Ovary (tissue), 9 donors: ENCODE measurements around the gene MAOA. TPM values are rescaled to one million over a fixed set of nuclear protein-coding genes. Genes with fewer than 3 reads are reported as not detected.

ENCODE experiments used
- DNase-seq, 5 donors: peaks; one replicate each; pipeline ENCODE4 v3.0.0-alpha.2; 2019 to 2020
- H3K27ac ChIP-seq, 2 donors: fragments of 200-600 bp; one replicate each; pipeline versions ENCODE4 v1.5.1 to v1.8.0; 2019 to 2022
- H3K27me3 ChIP-seq: fragments of 200-600 bp; one replicate; pipeline ENCODE4 v1.8.0; 2022
- H3K36me3 ChIP-seq: fragments of 200-600 bp; sonication (generic); one replicate; pipeline ENCODE4 v1.5.1; 2019
- H3K4me1 ChIP-seq: one replicate; pipeline ENCODE4 v1.8.1; 2013; ENCODE audit warnings: mild to moderate bottlenecking, moderate library complexity; ENCODE audit not compliant: insufficient read depth
- H3K4me3 ChIP-seq: fragments of 200-600 bp; sonication (generic); one replicate; pipeline ENCODE4 v1.5.1; 2017
- H3K9me3 ChIP-seq, 2 donors: fragments of 200-600 bp in 1 of 2; sonication (generic) in 1 of 2; one replicate each; pipeline versions ENCODE4 v1.5.1 to v1.8.1; 2013 to 2019; ENCODE audit warnings: mild to moderate bottlenecking in 1 of 2, moderate library complexity in 1 of 2
- CTCF ChIP-seq, 3 donors: fragments of 450-650 bp in 2 of 3; fragments of 200-600 bp in 1 of 3; IDR thresholded peaks; one replicate each; pipeline versions ENCODE4 v1.5.1 to v1.8.0; 2016 to 2022; ENCODE audit warnings: antibody characterized with exemption in 3 of 3, mild to moderate bottlenecking in 1 of 3
- EP300 ChIP-seq: sonication (generic); formaldehyde crosslinking; IDR thresholded peaks from one replicate; pipeline ENCODE4 v1.6.1; 2017; ENCODE audit warnings: antibody characterized with exemption
- POLR2A ChIP-seq: fragments of 450-650 bp; IDR thresholded peaks from one replicate; pipeline ENCODE4 v1.6.1; 2017; ENCODE audit warnings: antibody characterized with exemption, mild to moderate bottlenecking, moderate library complexity
- WGBS, 3 donors: extraction: QIAGEN DNeasy Blood & Tissue Kit in 1 of 3; methylation state at CpG; one replicate each; pipeline versions ENCODE4 v1.1.5 to v1.1.7; 2013 to 2017; 5-methylcytosine and 5-hydroxymethylcytosine counted together
- intact Hi-C, 4 donors: fragments of 100-400 bp; cut with DNase I; formaldehyde crosslinking; loops; one replicate each; pipeline versions ENCODE4 v1.11.0 to v1.15.1; 2022 to 2023
- polyA plus RNA-seq, 2 donors: library from polyadenylated mRNA; stranded (reverse); fragments of 200-250 nt in 1 of 2; fragments of 350-450 nt in 1 of 2; fragmentation: Illumina TruSeq in 1 of 2; extraction: RNeasy Lipid Tissue Mini Kit (QIAGEN cat#74804) in 1 of 2; gene quantifications; one replicate each; pipeline ENCODE4 v1.2.3, GENCODE V29; 2013 to 2014
- total RNA-seq, 7 donors: library from RNA; depleted of rRNA in 2 of 7; stranded (reverse); fragments of >200 nt in 2 of 7; fragmentation: NEBNext Ultra II Directional in 3 of 7; extraction: Animal tissue kit (Norgen Biotek cat#: 25700) in 3 of 7; gene quantifications; one replicate each; pipeline versions ENCODE4 v1.1.0 to v1.2.4, GENCODE V29; 2016 to 2023
- donor health status: DM: no; HTN: no; CAD: no; lungs with moderate emphysema.
- donor health status: DM: no; HTN: no; CAD: no.
- donor health status: Bipolar disorder and iron deficiency.
- donor health status: DM: yes; HTN: yes; CAD: no.
- donor health status: DM: no; HTN: no; CAD: no.
- donor health status: DM: yes; HTN: yes; CAD: no.

Gene MAOA
- total and polyA plus RNA-seq, 9 donors: 30.7 to 121 (median 74.2) TPM

GRCh38 chrX:43703211-43703791 lies 47.2 kb downstream of the MAOA start:
- no peaks in the 10 kb centered on the region for H3K36me3 ChIP-seq
- no peak for DNase-seq
- no peak overlapping the region for H3K4me3 ChIP-seq
- no peaks in the 10 kb centered on the region for H3K27me3 ChIP-seq
- TF ChIP-seq CTCF (IDR thresholded peaks at IDR 0.05) (no peak), POLR2A (no peak), EP300 (no peak)
- WGBS, 3 donors: 40 to 44% (median 42%) methylated on average over 4 of the region's 4 CpGs
- H3K9me3 ChIP-seq: no peaks in the 10 kb centered on the region
- intact Hi-C loops: loop anchor here in 1 of 4 donors (10.0 kb wide), 1 partner anchor 48 kb away; the partner anchor contains the start of gene MAOA
- peaks cover 6% of the 10 kb centered on the region for H3K4me1 ChIP-seq
- H3K27ac ChIP-seq: no peak overlapping the region

- Histone ChIP-seq H3K36me3 (no peaks in the 10 kb centered on the region), H3K27me3 (no peaks in the 10 kb centered on the region), H3K4me3 (no peak overlapping the region), H3K4me1 (peaks cover 8% of the 10 kb centered on the region), H3K9me3 (no peaks in the 10 kb centered on the region), H3K27ac (no peak overlapping the region)
- intact Hi-C loops: loop anchor here in 1 of 4 donors (10.0 kb wide), 1 partner anchor 52 kb away; the partner anchor contains the start of gene MAOA
- TF ChIP-seq EP300 (no peak), CTCF (IDR thresholded peaks at IDR 0.05) (no peak), POLR2A (no peak)
- WGBS, 3 donors: 22 to 34% (median 33%) methylated on average over 2 of the region's 2 CpGs
- no peak for DNase-seq
Measured at GRCh38 chrX:43706786-43707370, 50.8 kb downstream of the MAOA start.

- peaks cover 8% of the 10 kb centered on the region for H3K4me1 ChIP-seq
- H3K4me3 ChIP-seq: no peak overlapping the region
- no peak for TF ChIP-seq POLR2A
- no peak for TF ChIP-seq EP300
- no peak for TF ChIP-seq CTCF (IDR thresholded peaks at IDR 0.05)
- 20 to 32% (median 22%) methylated on average over 3 of the region's 3 CpGs for WGBS, 3 donors
- no peak overlapping the region for H3K27ac ChIP-seq
- intact Hi-C loops: loop anchor here in 1 of 4 donors (10.0 kb wide), 1 partner anchor 53 kb away; the partner anchor contains the start of gene MAOA
- H3K27me3 ChIP-seq: no peaks in the 10 kb centered on the region
- peak; percentile 39 to 80 (median 75) for DNase-seq
- H3K9me3 ChIP-seq: no peaks in the 10 kb centered on the region
- H3K36me3 ChIP-seq: no peaks in the 10 kb centered on the region
Measured at GRCh38 chrX:43707812-43708548, 51.9 kb downstream of the MAOA start.

- WGBS, 3 donors: 87 to 90% (median 89%) methylated on average over 2 of the region's 2 CpGs
- TF ChIP-seq CTCF (IDR thresholded peaks at IDR 0.05) (no peak), EP300 (no peak), POLR2A (no peak)
- Histone ChIP-seq H3K27me3 (no peaks in the 10 kb centered on the region), H3K4me1 (peaks cover under 1% of the 10 kb centered on the region), H3K27ac (no peak overlapping the region), H3K9me3 (no peaks in the 10 kb centered on the region), H3K36me3 (no peaks in the 10 kb centered on the region), H3K4me3 (no peak overlapping the region)
- no peak for DNase-seq
- intact Hi-C loops: no loop called here
Measured at GRCh38 chrX:43716144-43716543, 60.0 kb downstream of the MAOA start.
